B cell (primary cell): ENCODE data around the gene IGF1R. TPM values are rescaled to one million over a fixed set of nuclear protein-coding genes. Genes with fewer than 3 reads are reported as not detected.

ENCODE experiments used
- ATAC-seq: fragments of 200-7000 bp; cut with Tn5 transposase; one replicate; pipeline ENCODE4 v1.10.0; 2021; ENCODE audit warnings: low read depth, mild to moderate bottlenecking, moderate number of reproducible peaks, moderate library complexity
- CTCF ChIA-PET: fragments of 350-600 bp; sonication (Branson Sonifier 250); formaldehyde crosslinking; loops from one replicate; lab custom pipeline; 2021; ENCODE audit warnings: antibody characterized with exemption, inconsistent platforms; lab: Charles Lee
- POLR2A ChIA-PET: fragments of 350-600 bp; sonication (Branson Sonifier 250); formaldehyde crosslinking; loops from one replicate; lab custom pipeline; 2021; ENCODE audit warnings: antibody characterized with exemption; lab: Charles Lee
- DNase-seq: peaks from one replicate; pipeline ENCODE4 v3.0.0; 2013
- H2AFZ ChIP-seq: 2 replicates; pipeline ENCODE4 v1.6.1; 2012; ENCODE audit warnings: mild to moderate bottlenecking, low read depth, low read length; ENCODE audit not compliant: insufficient read depth, poor library complexity, severe bottlenecking
- H3K27ac ChIP-seq, 2 donors: 1 replicate in 1 of 2; 2 replicates in 1 of 2; pipeline ENCODE4 v1.5.1; 2012 to 2013; ENCODE audit warnings: low read length in 2 of 2, mild to moderate bottlenecking in 2 of 2, moderate library complexity in 1 of 2
- H3K27me3 ChIP-seq, 4 experiments: fragments of 200-600 bp in 1 of 4; sonication (generic) in 1 of 4; replicated peaks in 1 of 4; 1 replicate in 2 of 4; 2 replicates in 2 of 4; pipeline versions ENCODE4 v1.6.1 to v1.7.0; 2013 to 2016; ENCODE audit warnings: low read length in 3 of 4, mild to moderate bottlenecking in 2 of 4, mixed read lengths in 1 of 4, moderate library complexity in 1 of 4; ENCODE audit not compliant: insufficient read depth in 4 of 4, control insufficient read depth in 3 of 4; ENCODE audit errors: control extremely low read depth in 1 of 4
- H3K36me3 ChIP-seq, 2 experiments: replicated peaks in 1 of 2; 1 replicate in 1 of 2; 2 replicates in 1 of 2; pipeline versions ENCODE4 v1.6.1 to v1.7.1; 2013; ENCODE audit warnings: low read length in 1 of 2; ENCODE audit not compliant: insufficient read depth in 2 of 2, control insufficient read depth in 1 of 2; ENCODE audit errors: control extremely low read depth in 1 of 2, extremely low read depth in 1 of 2
- H3K4me1 ChIP-seq, 2 donors: fragments of 200-600 bp in 1 of 2; sonication (generic) in 1 of 2; 1 replicate in 1 of 2; 2 replicates in 1 of 2; pipeline versions ENCODE4 v1.5.1 to v1.6.1; 2013 to 2017; ENCODE audit warnings: low read length in 2 of 2; ENCODE audit not compliant: control insufficient read depth in 2 of 2, insufficient read depth in 2 of 2
- H3K4me2 ChIP-seq: replicated peaks from 2 replicates; pipeline ENCODE3; 2012; ENCODE audit warnings: mild to moderate bottlenecking, low read depth, low read length; ENCODE audit not compliant: poor library complexity, severe bottlenecking
- H3K4me3 ChIP-seq, 5 experiments: fragments of 200-600 bp in 1 of 5; sonication (generic) in 1 of 5; 1 replicate in 3 of 5; 2 replicates in 2 of 5; pipeline versions ENCODE4 v1.5.1 to v1.7.0; 2011 to 2016; ENCODE audit warnings: low read length in 4 of 5, mild to moderate bottlenecking in 4 of 5, low read depth in 2 of 5, control low read depth in 1 of 5, moderate library complexity in 1 of 5; ENCODE audit not compliant: insufficient read depth in 1 of 5; ENCODE audit errors: control extremely low read depth in 1 of 5, extremely low read depth in 1 of 5
- H3K79me2 ChIP-seq: fragments of 200-600 bp; sonication (generic); one replicate; pipeline ENCODE4 v1.6.0; 2016; ENCODE audit warnings: low read length; ENCODE audit not compliant: control insufficient read depth, insufficient read depth
- H3K9ac ChIP-seq: fragments of 200-600 bp; sonication (generic); 2 replicates; pipeline ENCODE4 v1.6.1; 2017; ENCODE audit warnings: mild to moderate bottlenecking, low read length, moderate library complexity
- H3K9me3 ChIP-seq, 3 donors: one replicate each; pipeline versions ENCODE4 v1.6.1 to v1.7.1; 2013; ENCODE audit warnings: low read length in 2 of 3; ENCODE audit not compliant: control insufficient read depth in 2 of 3, insufficient read depth in 1 of 3; ENCODE audit errors: control extremely low read depth in 1 of 3
- H4K20me1 ChIP-seq: 2 replicates; pipeline ENCODE4 v1.6.0; 2012; ENCODE audit warnings: mild to moderate bottlenecking, low read length; ENCODE audit not compliant: insufficient read depth, control insufficient read depth, poor library complexity, severe bottlenecking
- H3K27ac Mint-ChIP-seq: one replicate; pipeline ENCODE4 v1.8.0; 2021; ENCODE audit warnings: mixed read lengths
- H3K27me3 Mint-ChIP-seq: one replicate; pipeline ENCODE4 v1.8.0; 2021; ENCODE audit warnings: mixed read lengths
- H3K4me1 Mint-ChIP-seq: one replicate; pipeline ENCODE4 v1.8.0; 2021; ENCODE audit warnings: mixed read lengths
- H3K4me3 Mint-ChIP-seq: one replicate; pipeline ENCODE4 v1.8.0; 2021; ENCODE audit warnings: mixed read lengths
- H3K9me3 Mint-ChIP-seq: one replicate; pipeline ENCODE4 v1.8.0; 2022; ENCODE audit warnings: mixed read lengths; ENCODE audit not compliant: insufficient read depth
- EZH2 ChIP-seq: IDR thresholded peaks from 2 replicates; pipeline ENCODE4 v1.6.1; 2012; ENCODE audit warnings: borderline replicate concordance, low read depth, mild to moderate bottlenecking, moderate library complexity, low read length; ENCODE audit not compliant: insufficient read depth, poor library complexity, severe bottlenecking
- WGBS: methylation state at CpG from one replicate; pipeline ENCODE4 v1.1.5; 2013; ENCODE audit warnings: missing lambda C conversion rate; ENCODE audit not compliant: insufficient coverage; 5-methylcytosine and 5-hydroxymethylcytosine counted together
- intact Hi-C: fragments of 100-400 bp; cut with micrococcal nuclease; formaldehyde crosslinking; loops from one replicate; pipeline ENCODE4 v1.10.0; 2022
- polyA plus RNA-seq: library from polyadenylated mRNA; depleted of rRNA; stranded (reverse); fragments of >200 nt; gene quantifications from 2 replicates; pipeline ENCODE4 v1.2.3, GENCODE V29; 2012
- total RNA-seq, 2 donors: library from RNA; stranded (reverse); fragments of 120-200 nt in 1 of 2; gene quantifications; 1 replicate in 1 of 2; 2 replicates in 1 of 2; pipeline versions ENCODE4 v1.2.3 to v1.2.4, GENCODE V29; 2013 to 2022
- TF ChIP-seq, protein P1 (sequence below): fragments of 200-600 bp; IDR thresholded peaks from one replicate; pipeline ENCODE4 v1.8.0; 2022; ENCODE audit warnings: antibody characterized with exemption, mild to moderate bottlenecking

Gene IGF1R
- total and polyA plus RNA-seq, 2 donors (not counting 1 experiment from before 2014, with no cell fraction given) = 5.4 to 23.1 TPM

- Histone ChIP-seq H3K9me3 (no peaks in the 10 kb centered on the region), H3K4me1 (peaks cover 6 to 7% of the 10 kb centered on the region in 2 donors), H4K20me1 (peaks cover 20% of the 10 kb centered on the region), H3K36me3 (no peaks in the 10 kb centered on the region), H3K9ac (no peak overlapping the region), H3K4me2 (no peak overlapping the region), H3K27ac (no peak overlapping the region), H3K4me3 (no peak overlapping the region), H3K79me2 (no peaks in the 10 kb centered on the region), H2AFZ (no peak overlapping the region), H3K27me3 (no peaks in the 10 kb centered on the region)
- TF ChIP-seq, protein P1, sequence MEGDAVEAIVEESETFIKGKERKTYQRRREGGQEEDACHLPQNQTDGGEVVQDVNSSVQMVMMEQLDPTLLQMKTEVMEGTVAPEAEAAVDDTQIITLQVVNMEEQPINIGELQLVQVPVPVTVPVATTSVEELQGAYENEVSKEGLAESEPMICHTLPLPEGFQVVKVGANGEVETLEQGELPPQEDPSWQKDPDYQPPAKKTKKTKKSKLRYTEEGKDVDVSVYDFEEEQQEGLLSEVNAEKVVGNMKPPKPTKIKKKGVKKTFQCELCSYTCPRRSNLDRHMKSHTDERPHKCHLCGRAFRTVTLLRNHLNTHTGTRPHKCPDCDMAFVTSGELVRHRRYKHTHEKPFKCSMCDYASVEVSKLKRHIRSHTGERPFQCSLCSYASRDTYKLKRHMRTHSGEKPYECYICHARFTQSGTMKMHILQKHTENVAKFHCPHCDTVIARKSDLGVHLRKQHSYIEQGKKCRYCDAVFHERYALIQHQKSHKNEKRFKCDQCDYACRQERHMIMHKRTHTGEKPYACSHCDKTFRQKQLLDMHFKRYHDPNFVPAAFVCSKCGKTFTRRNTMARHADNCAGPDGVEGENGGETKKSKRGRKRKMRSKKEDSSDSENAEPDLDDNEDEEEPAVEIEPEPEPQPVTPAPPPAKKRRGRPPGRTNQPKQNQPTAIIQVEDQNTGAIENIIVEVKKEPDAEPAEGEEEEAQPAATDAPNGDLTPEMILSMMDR = no peak
- no peak for TF ChIP-seq EZH2
- WGBS = 78% methylated on average over 4 of the region's 11 CpGs
- Mint-ChIP-seq H3K4me1 (peaks cover 13% of the 10 kb centered on the region), H3K27ac (no peak overlapping the region), H3K9me3 (no peaks in the 10 kb centered on the region), H3K27me3 (peaks cover 8% of the 10 kb centered on the region), H3K4me3 (no peak overlapping the region)
- CTCF ChIA-PET = no interaction called here
- no peak for DNase-seq
- ATAC-seq = no peak
- intact Hi-C loops = no loop called here
- POLR2A ChIA-PET = no interaction called here
These were observed 51.5 kb downstream of the IGF1R start for GRCh38 chr15:98699591-98700424.

GRCh38 chr15:98700519-98700918 lies 52.2 kb downstream of the IGF1R start:
- DNase-seq (no peak), ATAC-seq (no peak)
- H3K9ac ChIP-seq = no peak overlapping the region
- ChIA-PET POLR2A (no interaction called here), CTCF (no interaction called here)
- H3K27ac ChIP-seq = no peak overlapping the region
- H3K4me3 ChIP-seq = no peak overlapping the region
- intact Hi-C loops = no loop called here
- no peaks in the 10 kb centered on the region for H3K79me2 ChIP-seq
- Mint-ChIP-seq H3K4me1 (peaks cover 13% of the 10 kb centered on the region), H3K9me3 (no peaks in the 10 kb centered on the region), H3K4me3 (no peak overlapping the region), H3K27ac (no peak overlapping the region), H3K27me3 (peaks cover 5% of the 10 kb centered on the region)
- H2AFZ ChIP-seq = no peak overlapping the region
- H3K4me1 ChIP-seq = peaks cover 6 to 12% of the 10 kb centered on the region in 2 donors
- no peak for TF ChIP-seq EZH2
- TF ChIP-seq, protein P1 = no peak
- 48% methylated on average over 3 of the region's 6 CpGs for WGBS
- H3K4me2 ChIP-seq = no peak overlapping the region
- peaks cover 13% of the 10 kb centered on the region for H4K20me1 ChIP-seq
- no peaks in the 10 kb centered on the region for H3K9me3 ChIP-seq
- H3K27me3 ChIP-seq = no peaks in the 10 kb centered on the region
- H3K36me3 ChIP-seq = no peaks in the 10 kb centered on the region
